HG03196 (cell line): Measurements from ENCODE around the gene UBE3B.

Experiments
- ATAC-seq: cut with Tn5 transposase; IDR thresholded peaks from one replicate; pipeline ENCODE4 v1.9.1; 2021; ENCODE audit not compliant: unreplicated experiment

Gene UBE3B

GRCh38 chr12:109493938-109494337 lies 16.5 kb downstream of the UBE3B start:
- ATAC-seq: no peak

GRCh38 chr12:109494348-109494881 lies 17.0 kb downstream of the UBE3B start:
- ATAC-seq: no peak

GRCh38 chr12:109495012-109495411 lies 17.6 kb downstream of the UBE3B start:
- ATAC-seq: no peak

GRCh38 chr12:109496306-109496705 lies 18.9 kb downstream of the UBE3B start:
- ATAC-seq: no peak

GRCh38 chr12:109497675-109498074 lies 20.2 kb downstream of the UBE3B start:
- ATAC-seq: no peak

- no peak for ATAC-seq
Observed at GRCh38 chr12:109500406-109501185, 23.2 kb downstream of the UBE3B start.

GRCh38 chr12:109501299-109501698 lies 23.9 kb downstream of the UBE3B start:
- ATAC-seq: no peak

GRCh38 chr12:109502332-109502731 lies 24.9 kb downstream of the UBE3B start:
- ATAC-seq: no peak

GRCh38 chr12:109503611-109504010 lies 26.2 kb downstream of the UBE3B start:
- no peak for ATAC-seq

- ATAC-seq: no peak
Observed at GRCh38 chr12:109504068-109504467, 26.6 kb downstream of the UBE3B start.

- ATAC-seq: no peak
Observed at GRCh38 chr12:109510196-109510595, 32.8 kb downstream of the UBE3B start.

- no peak for ATAC-seq
Observed at GRCh38 chr12:109512608-109513007, 35.2 kb downstream of the UBE3B start.

- ATAC-seq: no peak
Observed at GRCh38 chr12:109513051-109513450, 35.6 kb downstream of the UBE3B start.

- ATAC-seq: no peak
Observed at GRCh38 chr12:109513977-109514376, 36.5 kb downstream of the UBE3B start.

GRCh38 chr12:109517619-109518018 lies 40.2 kb downstream of the UBE3B start:
- no peak for ATAC-seq

GRCh38 chr12:109518820-109519665 lies 41.6 kb downstream of the UBE3B start:
- ATAC-seq: no peak

- no peak for ATAC-seq
Observed at GRCh38 chr12:109519787-109520186, 42.4 kb downstream of the UBE3B start.

GRCh38 chr12:109521831-109522230 lies 44.4 kb downstream of the UBE3B start:
- ATAC-seq: no peak

GRCh38 chr12:109523071-109523470 lies 45.6 kb downstream of the UBE3B start:
- no peak for ATAC-seq

- no peak for ATAC-seq
Observed at GRCh38 chr12:109523504-109523903, 46.1 kb downstream of the UBE3B start.

- ATAC-seq: no peak
Observed at GRCh38 chr12:109524466-109525278, 47.2 kb downstream of the UBE3B start.
